ENCODE results near the gene RAB11FIP3.

RAB11FIP3 gene

GRCh38 chr16:567373-568256 lies 142.2 kb downstream of the RAB11FIP3 start:
- no peak for DNase-seq (ENCODE audit: low read depth)

GRCh38 chr16:568401-569258 lies 143.2 kb downstream of the RAB11FIP3 start:
- DNase-seq (ENCODE audit: low read depth): no peak

GRCh38 chr16:569445-570254 lies 144.2 kb downstream of the RAB11FIP3 start, which contains the start of gene PIGQ:
Gene PIGQ, plus strand, starts transcription at chr16:569968. Its CDS starts 4,107 bp downstream, at chr16:574075.
- peak; percentile 63 for DNase-seq (ENCODE audit: low read depth)

All from stimulated activated CD8-positive, alpha-beta memory T cell treated with anti-CD3 and anti-CD28 coated beads, Interleukin-15, amount 100 ng/mL, for 24 hours (primary cell).